Neuronal stem cell (in vitro differentiated cells): Measurements from ENCODE around the gene ANKRD33B.

Experiments
- DNase-seq: peaks from one replicate; pipeline ENCODE4 v3.0.0-alpha.2; 2013; ENCODE audit warnings: low spot score
- H2AFZ ChIP-seq: one replicate; pipeline ENCODE4 v1.6.1; 2013; ENCODE audit warnings: mild to moderate bottlenecking, low read length, inconsistent platforms
- H2AK5ac ChIP-seq: 2 replicates; pipeline ENCODE4 v1.6.1; 2013; ENCODE audit warnings: low read depth, mild to moderate bottlenecking, inconsistent platforms, low read length, moderate library complexity, mixed read lengths
- H2BK120ac ChIP-seq: 2 replicates; pipeline ENCODE4 v1.6.1; 2013; ENCODE audit warnings: low read depth, mild to moderate bottlenecking, inconsistent platforms, low read length, moderate library complexity, mixed read lengths
- H2BK12ac ChIP-seq: one replicate; pipeline ENCODE4 v1.6.1; 2013; ENCODE audit warnings: low read length, inconsistent platforms
- H2BK15ac ChIP-seq: 2 replicates; pipeline ENCODE4 v1.6.1; 2013; ENCODE audit warnings: mild to moderate bottlenecking, low read length, inconsistent platforms, mixed read lengths
- H2BK5ac ChIP-seq: one replicate; pipeline ENCODE4 v1.6.1; 2013; ENCODE audit warnings: inconsistent platforms, mild to moderate bottlenecking, low read length, moderate library complexity
- H3K14ac ChIP-seq: one replicate; pipeline ENCODE4 v1.6.1; 2013; ENCODE audit warnings: low read length, inconsistent platforms
- H3K18ac ChIP-seq: 2 replicates; pipeline ENCODE4 v1.6.1; 2013; ENCODE audit warnings: low read length, inconsistent platforms
- H3K23ac ChIP-seq: 2 replicates; pipeline ENCODE4 v1.6.1; 2013; ENCODE audit warnings: low read depth, mild to moderate bottlenecking, mixed read lengths, low read length, inconsistent platforms; ENCODE audit not compliant: poor library complexity
- H3K27ac ChIP-seq: replicated peaks from 3 replicates; pipeline ENCODE4 v1.5.1; 2013; ENCODE audit warnings: low read length, inconsistent platforms
- H3K27me3 ChIP-seq, 3 experiments: 2 replicates each; pipeline ENCODE4 v1.6.1; 2013; ENCODE audit warnings: low read length in 3 of 3, mild to moderate bottlenecking in 2 of 3, inconsistent platforms in 1 of 3, low read depth in 1 of 3, mixed read lengths in 1 of 3, moderate library complexity in 1 of 3; ENCODE audit not compliant: control insufficient read depth in 3 of 3, insufficient read depth in 3 of 3
- H3K36me3 ChIP-seq, 2 donors: replicated peaks in 1 of 2; 2 replicates each; pipeline ENCODE4 v1.6.1; 2013; ENCODE audit warnings: low read length in 2 of 2; ENCODE audit not compliant: control insufficient read depth in 2 of 2, insufficient read depth in 2 of 2
- H3K4ac ChIP-seq: 2 replicates; pipeline ENCODE4 v1.6.1; 2013; ENCODE audit warnings: inconsistent platforms, mild to moderate bottlenecking, low read length, moderate library complexity
- H3K4me1 ChIP-seq, 2 donors: 1 replicate in 1 of 2; 2 replicates in 1 of 2; pipeline ENCODE4 v1.6.1; 2013; ENCODE audit warnings: low read length in 2 of 2, low read depth in 1 of 2; ENCODE audit not compliant: control insufficient read depth in 2 of 2, insufficient read depth in 1 of 2
- H3K4me2 ChIP-seq: one replicate; pipeline ENCODE4 v1.6.1; 2013; ENCODE audit warnings: mild to moderate bottlenecking, low read length, inconsistent platforms; ENCODE audit not compliant: insufficient read depth, poor library complexity, severe bottlenecking
- H3K4me3 ChIP-seq, 2 donors: 2 replicates each; pipeline ENCODE4 v1.5.1; 2013; ENCODE audit warnings: low read length in 2 of 2, mild to moderate bottlenecking in 2 of 2, inconsistent platforms in 1 of 2, moderate library complexity in 1 of 2
- H3K79me1 ChIP-seq: one replicate; pipeline ENCODE4 v1.6.1; 2013; ENCODE audit warnings: low read depth, mild to moderate bottlenecking, inconsistent platforms, low read length, moderate library complexity
- H3K9ac ChIP-seq: one replicate; pipeline ENCODE4 v1.6.1; 2013; ENCODE audit warnings: mild to moderate bottlenecking, low read depth, low read length, inconsistent platforms; ENCODE audit not compliant: poor library complexity
- H3K9me3 ChIP-seq, 2 donors: replicated peaks in 1 of 2; 2 replicates each; pipeline versions ENCODE3 to v1.6.1; 2013; ENCODE audit warnings: low read length in 2 of 2, mild to moderate bottlenecking in 2 of 2, inconsistent platforms in 1 of 2, low read depth in 1 of 2, mixed read lengths in 1 of 2, moderate library complexity in 1 of 2; ENCODE audit not compliant: control insufficient read depth in 2 of 2, insufficient read depth in 1 of 2
- H4K8ac ChIP-seq: one replicate; pipeline ENCODE4 v1.6.1; 2013; ENCODE audit warnings: low read depth, mild to moderate bottlenecking, inconsistent platforms, low read length, moderate library complexity
- H4K91ac ChIP-seq: one replicate; pipeline ENCODE4 v1.6.1; 2013; ENCODE audit warnings: low read length, low read depth, mild to moderate bottlenecking, inconsistent platforms; ENCODE audit not compliant: poor library complexity
- WGBS, 2 donors: extraction: QIAGEN DNeasy Blood & Tissue Kit; methylation state at CpG; one replicate each; pipeline ENCODE4 v1.1.7; 2013; ENCODE audit warnings: missing lambda C conversion rate in 2 of 2, mixed read lengths in 1 of 2; ENCODE audit not compliant: insufficient read length in 2 of 2, insufficient replicate concordance in 1 of 2; ENCODE audit errors: extremely low coverage in 2 of 2; 5-methylcytosine and 5-hydroxymethylcytosine counted together

The ANKRD33B gene

DNA sequence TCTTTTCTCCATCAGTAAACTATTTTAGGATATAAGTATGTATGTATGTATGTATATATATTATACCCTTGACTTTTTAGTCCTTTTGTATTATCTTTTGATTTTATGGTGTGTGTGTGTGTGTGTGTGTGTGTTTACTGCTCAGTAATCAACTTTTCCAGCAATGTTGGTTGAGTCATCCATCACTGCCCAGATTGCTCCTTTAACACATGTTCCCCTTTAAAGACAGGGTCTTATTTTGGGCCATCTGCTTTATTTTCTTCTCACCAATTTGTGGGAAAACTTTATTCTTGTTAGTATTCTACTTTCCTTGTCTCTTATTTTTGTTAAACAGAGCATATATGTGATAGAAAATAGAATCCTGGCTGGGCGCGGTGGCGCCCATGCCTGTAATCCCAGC, 28.1 kb downstream of the ANKRD33B start:
- no peak overlapping the region for H3K4me2 ChIP-seq
- no CpG with 5 or more reads among the region's 3 CpGs for WGBS, 2 donors
- no peak overlapping the region for H3K18ac ChIP-seq
- no peak overlapping the region for H4K8ac ChIP-seq
- H2BK120ac ChIP-seq = no peak overlapping the region
- no peak overlapping the region for H3K14ac ChIP-seq
- DNase-seq = no peak
- H3K27ac ChIP-seq = no peak overlapping the region
- no peaks in the 10 kb centered on the region for H3K9me3 ChIP-seq
- no peak overlapping the region for H2BK12ac ChIP-seq
- H3K27me3 ChIP-seq = no peaks in the 10 kb centered on the region
- no peak overlapping the region for H3K4ac ChIP-seq
- no peaks in the 10 kb centered on the region for H3K79me1 ChIP-seq
- H4K91ac ChIP-seq = no peak overlapping the region
- H2BK15ac ChIP-seq = no peak overlapping the region
- H2AK5ac ChIP-seq = no peak overlapping the region
- H2AFZ ChIP-seq = no peak overlapping the region
- H3K4me3 ChIP-seq = no peak overlapping the region
- no peak overlapping the region for H3K23ac ChIP-seq
- H3K36me3 ChIP-seq = no peaks in the 10 kb centered on the region
- no peak overlapping the region for H3K9ac ChIP-seq
- H3K4me1 ChIP-seq = peaks cover 5 to 13% of the 10 kb centered on the region in 2 donors
- H2BK5ac ChIP-seq = no peak overlapping the region

DNA sequence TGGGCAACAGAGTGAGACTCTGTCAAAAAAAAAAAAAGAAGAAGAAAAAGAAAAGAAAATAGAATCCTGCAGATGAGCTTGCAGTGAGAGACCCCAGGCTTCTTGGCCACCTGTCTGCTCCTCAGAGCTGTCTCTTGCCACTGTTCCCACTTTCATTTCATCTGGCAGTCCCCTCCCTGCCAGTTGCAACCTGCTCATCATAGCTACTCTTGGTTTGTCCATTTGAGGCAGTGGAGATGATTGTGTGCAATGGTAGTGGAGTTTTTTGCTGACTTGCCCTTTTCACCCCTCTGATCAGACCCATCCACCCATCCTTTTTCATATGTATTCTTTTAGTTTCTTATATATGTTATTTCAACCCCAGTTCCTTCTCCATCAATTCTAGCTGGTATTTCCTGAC, 28.7 kb downstream of the ANKRD33B start:
- Histone ChIP-seq H3K18ac (no peak overlapping the region), H2BK120ac (no peak overlapping the region), H2AK5ac (no peak overlapping the region), H3K14ac (no peak overlapping the region), H3K27ac (no peak overlapping the region), H3K4ac (no peak overlapping the region), H3K36me3 (no peaks in the 10 kb centered on the region), H2BK15ac (no peak overlapping the region), H4K8ac (no peak overlapping the region), H3K27me3 (no peaks in the 10 kb centered on the region), H3K4me3 (no peak overlapping the region), H2BK12ac (no peak overlapping the region), H2AFZ (no peak overlapping the region), H2BK5ac (no peak overlapping the region), H4K91ac (no peak overlapping the region), H3K79me1 (no peaks in the 10 kb centered on the region), H3K9ac (no peak overlapping the region), H3K4me1 (peaks cover 5 to 13% of the 10 kb centered on the region in 2 donors), H3K4me2 (no peak overlapping the region), H3K9me3 (no peaks in the 10 kb centered on the region), H3K23ac (no peak overlapping the region)
- DNase-seq = no peak

DNA sequence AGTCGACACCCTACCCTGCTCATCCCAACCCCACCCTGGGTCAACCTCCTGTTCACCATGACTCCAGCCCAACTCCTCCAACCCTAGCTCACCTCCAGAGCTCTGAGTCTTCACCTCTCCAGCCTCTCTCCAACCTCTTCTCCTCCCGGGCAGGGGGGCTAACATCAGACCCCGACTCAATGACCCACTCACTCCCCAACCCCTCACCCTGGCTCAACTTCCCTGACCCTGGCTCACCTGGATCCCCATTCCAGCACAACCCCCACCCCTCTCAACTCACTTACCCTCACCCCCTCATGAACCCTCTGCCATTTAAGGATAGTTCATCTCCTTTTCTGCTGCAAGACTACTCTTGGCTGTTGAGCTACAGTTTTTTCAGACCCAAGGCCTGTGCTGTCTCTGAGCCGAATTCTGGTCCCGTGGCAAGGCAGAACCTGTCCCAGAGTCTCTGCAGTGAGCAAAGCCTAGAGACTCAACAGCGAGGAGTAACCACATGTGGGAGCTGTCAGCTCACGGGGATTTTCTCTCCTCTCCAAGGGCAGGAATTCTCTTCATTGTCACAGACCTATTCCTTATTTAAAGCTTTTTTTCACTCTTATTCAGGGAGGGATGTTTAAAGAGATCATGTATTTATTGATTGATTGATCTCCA, 29.8 kb downstream of the ANKRD33B start:
- no peak overlapping the region for H3K23ac ChIP-seq
- H2BK120ac ChIP-seq = no peak overlapping the region
- no peak overlapping the region for H3K4me2 ChIP-seq
- no CpG with 5 or more reads among the region's 7 CpGs for WGBS, 2 donors
- H2AK5ac ChIP-seq = no peak overlapping the region
- no peak overlapping the region for H3K4ac ChIP-seq
- H3K9me3 ChIP-seq = no peaks in the 10 kb centered on the region
- H3K4me1 ChIP-seq = peaks cover 5 to 10% of the 10 kb centered on the region in 2 donors
- H2BK12ac ChIP-seq = no peak overlapping the region
- H3K9ac ChIP-seq = no peak overlapping the region
- no peaks in the 10 kb centered on the region for H3K36me3 ChIP-seq
- H2BK15ac ChIP-seq = no peak overlapping the region
- no peaks in the 10 kb centered on the region for H3K27me3 ChIP-seq
- H3K4me3 ChIP-seq = no peak overlapping the region
- H3K79me1 ChIP-seq = no peaks in the 10 kb centered on the region
- no peak overlapping the region for H3K18ac ChIP-seq
- H3K14ac ChIP-seq = no peak overlapping the region
- no peak overlapping the region for H4K91ac ChIP-seq
- no peak for DNase-seq
- no peak overlapping the region for H2BK5ac ChIP-seq
- no peak overlapping the region for H2AFZ ChIP-seq
- no peak overlapping the region for H4K8ac ChIP-seq
- H3K27ac ChIP-seq = no peak overlapping the region

DNA sequence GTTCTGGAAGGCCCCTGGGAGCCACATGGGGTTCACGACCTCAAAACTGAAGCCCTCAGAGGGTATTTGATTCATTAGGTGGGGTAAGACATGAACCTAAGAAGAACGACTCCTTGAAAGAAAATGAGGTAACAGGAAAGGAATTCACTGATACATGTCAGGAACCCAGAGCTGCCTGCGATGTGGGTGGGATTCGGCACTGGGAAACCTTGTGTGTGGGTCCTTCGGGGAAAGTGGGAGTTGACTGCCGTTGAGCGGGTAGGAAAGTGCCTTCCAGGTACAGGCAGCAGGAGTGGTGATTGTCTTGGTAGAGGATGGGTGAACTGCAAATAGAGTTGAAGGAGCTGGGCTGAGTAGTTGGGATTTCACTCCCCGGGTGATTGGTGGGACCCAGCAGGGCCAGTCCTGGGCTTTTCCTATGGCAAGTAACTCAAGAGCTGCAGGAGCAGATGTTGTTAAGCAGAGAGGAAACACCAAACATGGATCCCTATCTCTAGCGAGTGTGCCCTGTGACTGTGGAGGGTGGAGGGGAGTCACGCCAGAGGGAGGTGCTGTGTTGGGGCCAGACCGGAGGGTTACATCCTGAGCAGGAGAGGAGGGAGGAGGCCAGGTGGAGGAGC, 30.8 kb downstream of the ANKRD33B start:
- H3K36me3 ChIP-seq = no peaks in the 10 kb centered on the region
- no peak overlapping the region for H2BK15ac ChIP-seq
- no peak for DNase-seq
- peak overlapping the region; percentile 55 for H3K18ac ChIP-seq
- WGBS, 2 donors = no CpG with 5 or more reads among the region's 11 CpGs
- no peak overlapping the region for H2AFZ ChIP-seq
- no peak overlapping the region for H3K4me3 ChIP-seq
- H2AK5ac ChIP-seq = no peak overlapping the region
- H3K9ac ChIP-seq = no peak overlapping the region
- no peak overlapping the region for H2BK5ac ChIP-seq
- H2BK120ac ChIP-seq = no peak overlapping the region
- H3K14ac ChIP-seq = no peak overlapping the region
- no peak overlapping the region for H4K91ac ChIP-seq
- H4K8ac ChIP-seq = no peak overlapping the region
- no peaks in the 10 kb centered on the region for H3K79me1 ChIP-seq
- H3K4me2 ChIP-seq = no peak overlapping the region
- H3K4ac ChIP-seq = no peak overlapping the region
- peaks cover 0 to 5% of the 10 kb centered on the region in 2 donors for H3K9me3 ChIP-seq
- H3K23ac ChIP-seq = peak overlapping the region; percentile 32
- no peak overlapping the region for H2BK12ac ChIP-seq
- H3K27ac ChIP-seq = no peak overlapping the region
- H3K4me1 ChIP-seq = peaks cover 5 to 7% of the 10 kb centered on the region in 2 donors
- no peaks in the 10 kb centered on the region for H3K27me3 ChIP-seq
